Germinal center (tissue), 1 donor: ENCODE measurements around the gene NAA50.
A peak's percentile ranks its signal among the peaks of the same experiment; 100 is the strongest.

Source experiments
- DNase-seq: peaks from one replicate; pipeline ENCODE4 v3.0.0; 2012; ENCODE audit warnings: mixed read lengths, low spot score

NAA50 gene

GRCh38 chr3:113741620-113742019 lies 4.4 kb downstream of the NAA50 start:
- no peak for DNase-seq

GRCh38 chr3:113741086-113741485 lies 5.0 kb downstream of the NAA50 start:
- DNase-seq, result no peak

- peak; percentile 54 for DNase-seq
Observed at GRCh38 chr3:113736548-113737089, 9.4 kb downstream of the NAA50 start.

GRCh38 chr3:113731694-113732093 lies 14.4 kb downstream of the NAA50 start:
- DNase-seq, result no peak

GRCh38 chr3:113730550-113730949 lies 15.5 kb downstream of the NAA50 start:
- DNase-seq, result no peak

- no peak for DNase-seq
Observed at GRCh38 chr3:113728661-113729060, 17.4 kb downstream of the NAA50 start.

GRCh38 chr3:113721636-113722035 lies 24.4 kb downstream of the NAA50 start:
- no peak for DNase-seq

- DNase-seq, result no peak
Observed at GRCh38 chr3:113719758-113720157, 26.3 kb downstream of the NAA50 start.

- no peak for DNase-seq
Observed at GRCh38 chr3:113719294-113719693, 26.8 kb downstream of the NAA50 start.

GRCh38 chr3:113717818-113718217 lies 28.2 kb downstream of the NAA50 start:
- DNase-seq, result no peak

- DNase-seq, result no peak
Observed at GRCh38 chr3:113717308-113717707, 28.7 kb downstream of the NAA50 start.

- DNase-seq, result no peak
Observed at GRCh38 chr3:113714702-113715101, 31.3 kb downstream of the NAA50 start.

- no peak for DNase-seq
Observed at GRCh38 chr3:113712129-113712528, 33.9 kb downstream of the NAA50 start.

- no peak for DNase-seq
Observed at GRCh38 chr3:113707835-113708234, 38.2 kb downstream of the NAA50 start.

- peak; percentile 23 for DNase-seq
Observed at GRCh38 chr3:113698956-113699355, 47.1 kb downstream of the NAA50 start.

- DNase-seq, result no peak
Observed at GRCh38 chr3:113698213-113698742, 47.8 kb downstream of the NAA50 start.

GRCh38 chr3:113697500-113698090 lies 48.5 kb downstream of the NAA50 start:
- peak; percentile 20 for DNase-seq

GRCh38 chr3:113696658-113697499 lies 49.2 kb downstream of the NAA50 start:
- peak; percentile 100 for DNase-seq

- DNase-seq, result peak; percentile 95
Observed at GRCh38 chr3:113695786-113696645, 50.0 kb downstream of the NAA50 start, which contains the start of gene USF3. USF3 (minus strand) TSS chr3:113696642; CDS start chr3:113674878, 21,764 bp downstream.

- DNase-seq, result peak; percentile 8
Observed at GRCh38 chr3:113695431-113695785, 50.6 kb downstream of the NAA50 start.

- no peak for DNase-seq
Observed at GRCh38 chr3:113690482-113690881, 55.6 kb downstream of the NAA50 start.
